SK-N-SH treated with all-trans-retinoic acid at 6 μM for 48 hours (cell line): Measurements from ENCODE around the gene MAFB.

ENCODE experiments used
- CSDC2 ChIP-seq: fragments of 250-450 bp; sonication (Bioruptor Pico); IDR thresholded peaks from 2 replicates; pipeline ENCODE4 v1.5.0; 2020; ENCODE audit warnings: mild to moderate bottlenecking, moderate library complexity
- ESRRG ChIP-seq: fragments of 250-450 bp; sonication (Bioruptor Pico); IDR thresholded peaks from 2 replicates; pipeline ENCODE4 v1.6.1; 2021; ENCODE audit warnings: mild to moderate bottlenecking
- RARB ChIP-seq: fragments of 250-450 bp; sonication (Bioruptor Pico); IDR thresholded peaks from 2 replicates; pipeline ENCODE4 v1.8.0; 2021; ENCODE audit warnings: mild to moderate bottlenecking, moderate library complexity
- TOX ChIP-seq: fragments of 250-450 bp; sonication (Bioruptor Pico); IDR thresholded peaks from 2 replicates; pipeline ENCODE4 v1.8.0; 2021; ENCODE audit warnings: mild to moderate bottlenecking, moderate library complexity, borderline replicate concordance
- ZNF8 ChIP-seq: fragments of 450-650 bp; formaldehyde crosslinking; IDR thresholded peaks from 2 replicates; pipeline ENCODE4 v1.5.0; 2020; ENCODE audit warnings: mild to moderate bottlenecking, moderate library complexity
- TF ChIP-seq, protein P1 (sequence below): fragments of 250-450 bp; sonication (Bioruptor Pico); IDR thresholded peaks from 2 replicates; pipeline ENCODE4 v1.8.0; 2020; ENCODE audit warnings: mild to moderate bottlenecking, moderate library complexity, borderline replicate concordance

GRCh38 chr20:40697541-40697940 lies 8.5 kb upstream of the MAFB start:
- TF ChIP-seq TOX (CRISPR knock-in tag) (no peak), ZNF8 (CRISPR knock-in tag) (no peak), ESRRG (CRISPR knock-in tag) (no peak), RARB (CRISPR knock-in tag) (no peak), CSDC2 (CRISPR knock-in tag) (no peak)
- TF ChIP-seq, protein P1, sequence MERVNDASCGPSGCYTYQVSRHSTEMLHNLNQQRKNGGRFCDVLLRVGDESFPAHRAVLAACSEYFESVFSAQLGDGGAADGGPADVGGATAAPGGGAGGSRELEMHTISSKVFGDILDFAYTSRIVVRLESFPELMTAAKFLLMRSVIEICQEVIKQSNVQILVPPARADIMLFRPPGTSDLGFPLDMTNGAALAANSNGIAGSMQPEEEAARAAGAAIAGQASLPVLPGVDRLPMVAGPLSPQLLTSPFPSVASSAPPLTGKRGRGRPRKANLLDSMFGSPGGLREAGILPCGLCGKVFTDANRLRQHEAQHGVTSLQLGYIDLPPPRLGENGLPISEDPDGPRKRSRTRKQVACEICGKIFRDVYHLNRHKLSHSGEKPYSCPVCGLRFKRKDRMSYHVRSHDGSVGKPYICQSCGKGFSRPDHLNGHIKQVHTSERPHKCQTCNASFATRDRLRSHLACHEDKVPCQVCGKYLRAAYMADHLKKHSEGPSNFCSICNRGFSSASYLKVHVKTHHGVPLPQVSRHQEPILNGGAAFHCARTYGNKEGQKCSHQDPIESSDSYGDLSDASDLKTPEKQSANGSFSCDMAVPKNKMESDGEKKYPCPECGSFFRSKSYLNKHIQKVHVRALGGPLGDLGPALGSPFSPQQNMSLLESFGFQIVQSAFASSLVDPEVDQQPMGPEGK (CRISPR knock-in tag), result no peak
